Inflammatory macrophage treated with lipopolysaccharide for 1 hour (primary cell): Measurements from ENCODE around the gene RPL29.
"Not testable (repeated sequence)": the region's sequence is repeated elsewhere in the genome, so short reads cannot be mapped to it uniquely, and the experiment has no call there.

ENCODE experiments used
- DNase-seq, 2 donors: peaks; one replicate each; pipeline ENCODE4 v3.0.0-alpha.2; 2020 to 2022

RPL29 gene

DNA sequence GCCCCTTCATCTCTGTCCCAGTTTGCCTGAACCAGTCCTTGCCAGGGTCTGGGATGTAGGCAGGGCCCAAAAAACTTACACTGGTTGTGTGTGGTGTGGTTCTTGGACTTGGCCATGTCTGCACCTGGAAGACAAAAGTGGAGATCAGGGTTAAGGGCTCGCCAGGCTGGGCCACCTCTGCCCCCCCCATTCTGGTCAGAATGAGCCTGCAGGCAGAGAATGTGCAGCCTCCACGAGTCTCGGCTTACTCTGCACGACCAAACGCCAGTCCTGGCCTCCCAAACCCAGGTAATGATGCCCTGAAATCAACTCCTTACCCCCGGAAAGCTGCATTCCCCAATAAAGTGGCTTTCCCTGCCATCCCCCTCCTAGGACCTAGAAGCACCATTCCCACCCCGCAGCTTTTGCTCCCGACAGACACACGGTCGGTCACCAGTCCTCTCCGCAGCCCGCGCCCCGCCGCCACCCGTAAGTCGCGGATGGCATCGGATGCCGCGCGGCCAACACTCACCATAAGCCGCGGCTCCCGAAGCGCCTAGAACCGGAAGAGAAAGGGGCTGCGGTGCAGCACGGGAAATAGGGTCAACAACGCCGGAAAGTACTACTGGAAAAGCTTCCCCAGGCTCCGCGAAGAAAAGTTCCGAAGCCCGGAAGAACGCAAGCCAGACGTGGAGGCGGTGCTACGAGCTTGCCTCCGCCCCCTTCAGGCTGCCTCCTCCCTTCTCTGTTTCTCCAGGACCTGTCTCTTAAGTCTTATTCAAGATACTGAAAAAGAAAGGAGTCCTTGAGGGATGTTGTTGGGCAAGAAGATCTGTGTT lies at the start of gene RPL29:
Gene RPL29 (minus strand): TSS at position 550 of the 818 bp plus-strand sequence. CDS start 434 bp downstream, at position 116.
- peak; percentile 91 to 95 for DNase-seq

GRCh38 chr3:52044869-52045619 lies 49.3 kb upstream of the RPL29 start:
- DNase-seq = no peak

- no peak for DNase-seq
Measured at GRCh38 chr3:52043750-52044149, 48.1 kb upstream of the RPL29 start.

DNA sequence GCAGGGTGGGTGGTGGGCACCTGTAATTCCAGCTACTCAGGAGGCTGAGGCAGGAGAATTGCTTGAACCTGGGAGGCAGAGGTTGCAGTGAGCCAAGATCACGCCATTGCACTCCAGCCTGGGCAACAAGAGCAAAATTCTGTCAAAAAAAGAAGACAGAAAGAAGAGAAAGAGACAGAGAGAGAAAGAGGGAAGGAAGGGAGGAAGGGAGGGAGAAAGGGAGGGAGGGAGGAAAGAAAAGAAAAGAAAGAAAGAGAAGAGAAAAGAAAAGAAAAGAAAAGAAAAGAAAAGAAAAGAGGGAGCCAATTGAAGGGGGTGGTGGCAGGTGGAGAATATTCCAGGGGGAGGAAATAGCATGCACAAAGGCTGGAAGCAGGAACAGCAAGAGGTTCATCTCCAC lies 47.3 kb upstream of the RPL29 start:
- not testable (repeated sequence) for DNase-seq

DNA sequence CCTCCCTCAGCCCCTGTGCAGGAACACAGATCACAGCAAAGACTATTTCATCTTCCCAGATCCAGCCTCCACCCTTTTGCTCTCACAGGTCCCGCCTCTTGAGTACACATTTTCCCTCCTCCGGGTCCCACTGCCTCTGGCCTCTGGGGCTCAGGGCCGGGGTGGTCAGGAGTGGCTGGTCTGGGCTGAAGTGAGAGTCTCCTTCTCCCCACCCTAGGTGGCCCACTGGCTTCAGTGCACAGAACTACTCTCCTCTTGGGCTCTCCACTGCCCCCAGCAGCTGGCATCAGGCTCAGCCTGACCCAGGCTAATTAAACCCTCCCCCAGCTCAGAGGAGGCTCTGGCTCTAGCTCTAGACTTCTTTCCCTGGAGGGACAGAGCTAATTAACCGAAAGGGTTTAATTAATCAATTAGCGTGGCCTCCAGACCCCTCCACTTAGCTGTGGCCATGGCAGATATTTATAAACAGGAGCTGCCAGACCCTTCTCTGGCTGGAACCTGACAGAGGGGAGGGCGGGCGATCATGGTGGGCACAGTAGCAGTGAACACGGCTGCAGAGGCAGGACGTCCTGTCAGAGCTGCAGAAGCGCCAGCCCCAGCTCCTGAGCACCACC lies 45.5 kb upstream of the RPL29 start:
- no peak for DNase-seq

DNA sequence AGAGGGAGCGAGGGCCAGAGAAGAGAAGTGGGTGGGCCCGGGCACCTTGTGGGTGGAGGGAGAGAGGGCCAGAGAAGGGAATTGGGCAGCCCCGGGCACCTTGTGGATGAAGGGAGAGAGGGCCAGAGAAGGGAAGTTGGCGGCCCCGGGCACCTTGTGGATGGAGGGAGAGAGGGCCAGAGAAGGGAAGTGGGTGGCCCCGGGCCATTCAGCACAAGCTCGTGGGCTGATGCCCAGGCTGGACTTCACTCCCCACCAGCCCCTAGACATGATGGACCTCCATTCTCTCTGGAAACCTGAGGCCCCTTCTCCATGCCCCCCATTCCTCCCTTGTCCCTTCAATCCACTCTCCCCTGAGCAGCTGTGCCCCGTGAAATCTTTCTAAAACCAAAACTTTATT lies 44.9 kb upstream of the RPL29 start:
- DNase-seq = no peak

DNA sequence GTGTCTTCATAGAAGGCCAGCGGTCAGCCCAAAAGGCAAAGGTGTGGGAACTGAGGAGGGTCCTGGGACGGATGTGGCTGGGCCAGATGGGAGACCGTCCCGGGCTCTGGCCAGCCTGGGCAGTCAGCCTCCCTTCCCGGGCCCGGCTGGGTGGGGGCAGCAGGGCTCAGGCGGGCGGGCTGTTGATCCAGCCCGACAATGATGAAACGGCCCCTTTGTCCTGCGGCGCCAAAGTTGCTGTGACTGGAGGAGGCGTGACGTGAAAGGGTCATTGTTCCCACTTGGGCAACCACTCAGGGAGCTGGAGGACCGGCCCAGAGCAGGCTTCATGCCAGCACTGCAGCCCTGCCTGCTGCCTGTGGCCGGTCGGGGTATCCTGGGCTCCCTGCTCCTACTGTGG lies 44.2 kb upstream of the RPL29 start:
- DNase-seq = no peak

DNA sequence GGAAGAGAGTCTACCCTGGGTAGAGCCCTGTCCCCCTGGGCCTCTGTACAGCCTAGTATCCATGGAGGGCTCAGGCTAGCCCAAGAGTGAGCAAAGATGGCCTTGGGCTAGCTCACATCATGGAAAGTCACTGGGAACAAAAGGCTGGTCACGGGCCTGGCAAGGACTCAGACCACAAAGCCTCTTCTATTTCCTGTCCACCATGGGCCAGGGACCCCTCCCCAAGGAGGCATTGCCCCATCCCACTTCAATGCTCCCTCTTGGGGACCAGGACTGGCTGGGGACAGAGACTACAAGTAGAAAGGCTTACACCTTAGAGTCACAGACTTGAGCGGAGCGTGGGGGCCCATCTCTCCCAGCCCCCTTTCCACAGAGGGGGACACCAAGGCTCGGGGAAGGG lies 43.7 kb upstream of the RPL29 start:
- DNase-seq = no peak

GRCh38 chr3:52038227-52038626 lies 42.5 kb upstream of the RPL29 start:
- no peak for DNase-seq

- no peak for DNase-seq
Measured at GRCh38 chr3:52037291-52037690, 41.6 kb upstream of the RPL29 start.

DNA sequence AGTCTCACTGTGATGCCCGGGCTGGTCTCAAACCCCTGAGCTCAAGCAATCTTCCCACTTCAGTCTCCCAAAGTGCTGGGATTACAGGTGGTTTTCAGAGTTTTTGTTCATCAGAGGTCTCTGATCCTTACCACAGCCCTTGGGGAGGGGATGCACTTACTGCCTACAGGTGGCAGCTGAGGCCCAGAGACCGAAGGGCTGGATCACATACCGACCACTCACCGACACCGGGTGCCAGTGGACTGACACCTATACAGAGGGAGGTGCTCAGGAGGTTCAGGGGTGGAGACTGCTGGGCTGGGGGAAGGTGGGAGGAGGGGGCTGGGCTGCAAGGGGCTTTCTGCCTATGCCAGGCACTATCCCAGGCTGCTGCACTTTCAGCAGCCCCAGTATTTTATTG lies 41.1 kb upstream of the RPL29 start:
- no peak for DNase-seq

- no peak for DNase-seq
Measured at GRCh38 chr3:52036222-52036694, 40.6 kb upstream of the RPL29 start.

GRCh38 chr3:52034651-52035050 lies 39.0 kb upstream of the RPL29 start:
- no peak for DNase-seq

DNA sequence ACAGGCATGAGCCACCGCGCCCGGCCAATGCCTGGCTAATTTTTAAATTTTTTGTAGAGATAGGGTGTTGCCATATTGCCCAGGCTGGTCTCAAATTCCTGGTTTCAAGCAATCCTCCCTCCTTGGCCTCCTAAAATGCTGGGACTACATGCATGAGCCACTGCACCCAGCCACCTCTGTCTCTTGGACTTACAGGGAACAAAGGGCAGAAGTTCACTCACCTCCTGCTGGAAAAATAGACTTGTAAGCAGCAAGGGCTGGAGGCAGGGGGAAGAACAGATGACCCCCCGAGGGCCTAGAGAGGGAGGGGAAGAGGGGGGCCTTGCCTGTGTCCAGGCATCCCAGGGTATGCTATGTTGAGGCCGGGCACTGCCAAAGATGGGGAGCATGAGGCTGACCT lies 38.5 kb upstream of the RPL29 start:
- DNase-seq = no peak

DNA sequence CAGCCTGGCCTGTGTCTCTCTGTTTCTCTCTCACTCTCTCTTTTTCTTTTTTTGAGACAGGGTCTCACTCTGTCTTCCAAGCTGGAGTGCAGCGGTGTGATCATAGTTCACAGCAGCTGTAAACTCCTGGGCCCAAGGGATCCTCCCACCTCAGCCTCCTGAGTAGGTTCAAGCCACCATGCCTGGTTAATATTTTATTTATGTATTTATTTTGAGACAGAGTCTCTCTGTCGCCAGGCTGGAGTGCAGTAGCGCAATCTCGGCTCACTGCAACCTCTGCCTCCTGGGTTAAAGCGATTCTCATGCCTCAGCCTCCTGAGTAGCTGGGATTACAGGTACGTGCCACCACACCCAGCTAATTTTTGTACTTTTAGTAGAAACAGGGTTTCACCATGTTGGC lies 38.1 kb upstream of the RPL29 start:
- not testable (repeated sequence) for DNase-seq

- no peak for DNase-seq
Measured at GRCh38 chr3:52032702-52033408, 37.2 kb upstream of the RPL29 start.

- DNase-seq = no peak
Measured at GRCh38 chr3:52031896-52032295, 36.2 kb upstream of the RPL29 start.

- no peak for DNase-seq
Measured at GRCh38 chr3:52030714-52031310, 35.1 kb upstream of the RPL29 start.

GRCh38 chr3:52029535-52029934 lies 33.8 kb upstream of the RPL29 start:
- no peak for DNase-seq

- no peak for DNase-seq
Measured at GRCh38 chr3:52029053-52029452, 33.4 kb upstream of the RPL29 start.

- DNase-seq = no peak
Measured at GRCh38 chr3:52028572-52028971, 32.9 kb upstream of the RPL29 start.

- no peak for DNase-seq
Measured at GRCh38 chr3:52026041-52026440, 30.3 kb upstream of the RPL29 start.

DNA sequence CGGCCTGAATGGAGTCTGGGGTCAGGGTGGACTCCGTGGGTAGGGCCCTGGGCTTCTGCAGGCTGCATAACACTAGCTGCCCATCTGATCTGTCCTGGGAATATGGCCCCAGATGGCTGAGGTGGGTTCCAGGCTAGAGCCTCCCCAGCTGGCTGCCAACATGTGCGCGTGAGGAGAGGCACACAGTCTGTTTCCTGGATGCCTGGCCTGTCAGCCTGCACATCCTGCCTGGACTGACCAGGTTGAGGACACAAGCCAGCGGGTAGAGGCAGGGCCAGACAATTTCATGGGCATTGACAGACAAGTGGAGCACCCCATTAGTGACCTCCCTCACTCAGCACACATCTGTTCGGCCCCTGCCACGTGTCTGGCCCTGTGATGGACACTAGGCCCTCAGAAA lies 29.8 kb upstream of the RPL29 start:
- DNase-seq = no peak
